ENCODE results near the gene CTNNBL1. TPM values are rescaled to one million over a fixed set of nuclear protein-coding genes. Genes with fewer than 3 reads are reported as not detected.
"Not testable (repeated sequence)": the region's sequence is repeated elsewhere in the genome, so short reads cannot be mapped to it uniquely, and the experiment has no call there.

Gene CTNNBL1
- total RNA-seq, 2 experiments from 2014 or later = 75.5 to 75.9 TPM

GRCh38 chr20:37845878-37846277 lies 152.0 kb downstream of the CTNNBL1 start:
- no peaks in the 10 kb centered on the region for H3K27me3 Mint-ChIP-seq (ENCODE audit: low read depth)
- H3K4me1 Mint-ChIP-seq (ENCODE audit: low read depth) = no peaks in the 10 kb centered on the region
- DNase-seq (no peak), ATAC-seq (no peak)
- peaks cover 2% of the 10 kb centered on the region for H3K36me3 Mint-ChIP-seq (ENCODE audit: low read depth)
- H3K27ac Mint-ChIP-seq = no peak overlapping the region
- no peak overlapping the region for H3K4me3 Mint-ChIP-seq
- POLR2A ChIA-PET = no interaction called here
- CTCF ChIA-PET = no interaction called here
- no peaks in the 10 kb centered on the region for H3K9me3 Mint-ChIP-seq (ENCODE audit: insufficient read depth)

- H3K27me3 Mint-ChIP-seq (ENCODE audit: low read depth) = no peaks in the 10 kb centered on the region
- H3K9me3 Mint-ChIP-seq (ENCODE audit: insufficient read depth) = no peaks in the 10 kb centered on the region
- H3K27ac Mint-ChIP-seq = no peak overlapping the region
- no peak overlapping the region for H3K4me3 Mint-ChIP-seq
- no peak for DNase-seq
- ChIA-PET POLR2A (no interaction called here), CTCF (no interaction called here)
- H3K4me1 Mint-ChIP-seq (ENCODE audit: low read depth) = no peaks in the 10 kb centered on the region
- ATAC-seq = no peak
- peaks cover 2% of the 10 kb centered on the region for H3K36me3 Mint-ChIP-seq (ENCODE audit: low read depth)
Observed at GRCh38 chr20:37846573-37846972, 152.7 kb downstream of the CTNNBL1 start.

- DNase-seq (no peak), ATAC-seq (no peak)
- no peak overlapping the region for H3K4me3 Mint-ChIP-seq
- no peaks in the 10 kb centered on the region for H3K4me1 Mint-ChIP-seq (ENCODE audit: low read depth)
- POLR2A ChIA-PET = no interaction called here
- H3K27ac Mint-ChIP-seq = no peak overlapping the region
- H3K27me3 Mint-ChIP-seq (ENCODE audit: low read depth) = no peaks in the 10 kb centered on the region
- no peaks in the 10 kb centered on the region for H3K9me3 Mint-ChIP-seq (ENCODE audit: insufficient read depth)
- H3K36me3 Mint-ChIP-seq (ENCODE audit: low read depth) = peaks cover 2% of the 10 kb centered on the region
- CTCF ChIA-PET = no interaction called here
Observed at GRCh38 chr20:37848706-37849105, 154.9 kb downstream of the CTNNBL1 start.

- Mint-ChIP-seq H3K4me1 (ENCODE audit: low read depth) (no peaks in the 10 kb centered on the region), H3K9me3 (ENCODE audit: insufficient read depth) (no peaks in the 10 kb centered on the region), H3K27ac (no peak overlapping the region), H3K36me3 (ENCODE audit: low read depth) (peaks cover 6% of the 10 kb centered on the region), H3K4me3 (no peak overlapping the region), H3K27me3 (ENCODE audit: low read depth) (no peaks in the 10 kb centered on the region)
- no peak for DNase-seq
- ChIA-PET CTCF (no interaction called here), POLR2A (no interaction called here)
- no peak for ATAC-seq
Observed at GRCh38 chr20:37849156-37849555, 155.3 kb downstream of the CTNNBL1 start.

GRCh38 chr20:37849566-37849965 lies 155.7 kb downstream of the CTNNBL1 start:
- CTCF ChIA-PET = no interaction called here
- POLR2A ChIA-PET = no interaction called here
- no peak for DNase-seq

GRCh38 chr20:37850036-37850592 lies 156.3 kb downstream of the CTNNBL1 start:
- H3K27me3 Mint-ChIP-seq (ENCODE audit: low read depth) = no peaks in the 10 kb centered on the region
- H3K4me1 Mint-ChIP-seq (ENCODE audit: low read depth) = no peaks in the 10 kb centered on the region
- no peak overlapping the region for H3K4me3 Mint-ChIP-seq
- no peak for ATAC-seq
- ChIA-PET CTCF (no interaction called here), POLR2A (no interaction called here)
- no peaks in the 10 kb centered on the region for H3K9me3 Mint-ChIP-seq (ENCODE audit: insufficient read depth)
- H3K36me3 Mint-ChIP-seq (ENCODE audit: low read depth) = peaks cover 9% of the 10 kb centered on the region
- DNase-seq = no peak
- no peak overlapping the region for H3K27ac Mint-ChIP-seq

More at GRCh38 chr20:37849566-37849965, 155.7 kb downstream of the CTNNBL1 start:
- H3K36me3 Mint-ChIP-seq (ENCODE audit: low read depth) = peaks cover 7% of the 10 kb centered on the region
- no peak overlapping the region for H3K27ac Mint-ChIP-seq
- H3K4me1 Mint-ChIP-seq (ENCODE audit: low read depth) = no peaks in the 10 kb centered on the region
- no peaks in the 10 kb centered on the region for H3K9me3 Mint-ChIP-seq (ENCODE audit: insufficient read depth)
- H3K4me3 Mint-ChIP-seq = no peak overlapping the region
- ATAC-seq = no peak
- H3K27me3 Mint-ChIP-seq (ENCODE audit: low read depth) = no peaks in the 10 kb centered on the region

DNA sequence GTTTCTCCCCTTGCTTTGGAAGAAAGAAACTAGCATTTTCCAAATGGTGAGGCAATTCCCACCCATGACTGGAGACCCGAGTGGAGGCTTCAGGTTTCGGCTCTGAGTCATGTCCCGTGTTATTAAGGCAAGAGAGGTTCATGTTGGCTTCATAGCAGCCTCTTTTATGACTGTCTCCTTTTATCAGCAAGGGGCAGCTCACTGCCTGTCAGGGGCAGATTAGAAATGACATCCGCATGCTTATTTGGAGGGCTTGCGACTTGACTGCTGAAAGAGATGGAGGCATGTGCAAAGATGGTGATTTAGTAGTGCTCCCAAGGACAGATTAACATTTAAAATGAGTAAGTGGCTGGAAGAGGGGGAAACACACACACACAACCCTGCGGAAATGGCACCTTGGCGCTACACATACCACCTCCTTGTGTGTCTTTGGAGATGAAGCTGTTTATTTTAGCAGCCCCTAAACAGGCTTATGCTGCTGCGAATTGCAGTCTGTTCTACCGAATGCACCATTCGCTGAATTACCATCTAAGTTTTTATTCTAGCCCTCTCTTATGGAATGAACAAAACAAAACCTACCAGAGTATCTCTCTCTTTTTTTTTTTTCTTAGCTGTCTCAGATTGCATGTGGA lies 157.0 kb downstream of the CTNNBL1 start:
- peaks cover 13% of the 10 kb centered on the region for H3K36me3 Mint-ChIP-seq (ENCODE audit: low read depth)
- no peak for ATAC-seq

DNA sequence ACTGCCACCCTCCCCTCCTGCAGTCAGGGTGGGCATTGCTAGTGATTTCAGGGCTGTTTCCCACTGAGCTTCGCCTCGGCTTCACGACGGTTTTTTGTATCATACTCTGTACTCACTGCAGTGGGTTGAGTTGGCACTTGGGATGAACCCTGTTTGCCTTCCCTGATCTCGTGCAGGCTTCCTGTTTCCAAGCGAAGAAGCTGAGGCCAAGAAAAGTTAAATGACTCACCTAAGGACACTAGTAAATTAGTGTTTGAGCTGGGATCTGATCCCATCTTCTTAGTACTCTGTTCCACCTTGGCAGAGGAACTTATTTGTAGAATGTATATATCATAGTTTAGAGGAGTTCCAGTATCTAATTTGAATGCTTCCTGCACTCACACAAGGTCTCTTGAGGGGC lies 158.8 kb downstream of the CTNNBL1 start:
- ATAC-seq (no peak), DNase-seq (no peak)
- Mint-ChIP-seq H3K4me3 (no peak overlapping the region), H3K27ac (no peak overlapping the region), H3K36me3 (ENCODE audit: low read depth) (peaks cover 15% of the 10 kb centered on the region), H3K9me3 (ENCODE audit: insufficient read depth) (no peaks in the 10 kb centered on the region), H3K4me1 (ENCODE audit: low read depth) (no peaks in the 10 kb centered on the region), H3K27me3 (ENCODE audit: low read depth) (no peaks in the 10 kb centered on the region)
- ChIA-PET CTCF (no interaction called here), POLR2A (interaction anchor here (0.6 kb wide), 1 partner anchor 110 kb away, joined by 4 read pairs; no protein-coding TSS in a partner anchor)

More for the DNA sequence above, 157.0 kb downstream of the CTNNBL1 start:
- Mint-ChIP-seq H3K9me3 (ENCODE audit: insufficient read depth) (no peaks in the 10 kb centered on the region), H3K4me1 (ENCODE audit: low read depth) (no peaks in the 10 kb centered on the region), H3K27ac (no peak overlapping the region), H3K27me3 (ENCODE audit: low read depth) (no peaks in the 10 kb centered on the region), H3K4me3 (no peak overlapping the region)
- ChIA-PET POLR2A (no interaction called here), CTCF (no interaction called here)
- DNase-seq = no peak

- ATAC-seq (no peak), DNase-seq (no peak)
- Mint-ChIP-seq H3K9me3 (ENCODE audit: insufficient read depth) (no peaks in the 10 kb centered on the region), H3K27me3 (ENCODE audit: low read depth) (no peaks in the 10 kb centered on the region), H3K36me3 (ENCODE audit: low read depth) (peaks cover 15% of the 10 kb centered on the region), H3K27ac (no peak overlapping the region), H3K4me3 (no peak overlapping the region), H3K4me1 (ENCODE audit: low read depth) (no peaks in the 10 kb centered on the region)
- CTCF ChIA-PET = no interaction called here
- POLR2A ChIA-PET = no interaction called here
Observed at GRCh38 chr20:37853823-37854375, 160.1 kb downstream of the CTNNBL1 start.

DNA sequence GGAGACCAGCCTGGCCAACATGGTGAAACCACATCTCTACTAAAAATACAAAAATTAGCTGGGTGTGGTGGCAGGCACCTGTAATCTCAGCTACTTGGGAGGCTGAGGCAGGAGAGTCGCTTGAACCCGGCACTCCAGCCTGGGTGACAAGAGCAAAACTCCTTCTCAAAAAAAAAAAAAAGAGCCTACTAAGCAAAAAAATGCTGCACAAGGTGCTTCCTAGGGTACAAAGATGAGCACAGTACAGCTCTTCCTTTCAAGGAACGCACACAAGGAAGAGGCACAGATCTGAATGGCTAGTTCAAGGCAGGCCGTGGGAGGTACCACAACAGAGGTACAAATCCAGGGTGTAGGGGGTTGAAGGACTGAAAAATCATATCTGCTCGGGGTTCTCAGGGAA lies 162.2 kb downstream of the CTNNBL1 start:
- DNase-seq; CTCF ChIA-PET; H3K27me3 Mint-ChIP-seq (ENCODE audit: low read depth); POLR2A ChIA-PET; ATAC-seq; H3K4me1 Mint-ChIP-seq (ENCODE audit: low read depth); H3K9me3 Mint-ChIP-seq (ENCODE audit: insufficient read depth); H3K27ac Mint-ChIP-seq; H3K4me3 Mint-ChIP-seq: not testable (repeated sequence)
- H3K36me3 Mint-ChIP-seq (ENCODE audit: low read depth) = peaks cover 24% of the 10 kb centered on the region

GRCh38 chr20:37856932-37857660 lies 163.3 kb downstream of the CTNNBL1 start:
- Mint-ChIP-seq H3K36me3 (ENCODE audit: low read depth) (peaks cover 24% of the 10 kb centered on the region), H3K4me3 (no peak overlapping the region), H3K27ac (no peak overlapping the region), H3K9me3 (ENCODE audit: insufficient read depth) (no peaks in the 10 kb centered on the region), H3K4me1 (ENCODE audit: low read depth) (no peaks in the 10 kb centered on the region), H3K27me3 (ENCODE audit: low read depth) (no peaks in the 10 kb centered on the region)
- ChIA-PET CTCF (no interaction called here), POLR2A (no interaction called here)
- DNase-seq (no peak), ATAC-seq (no peak)

DNA sequence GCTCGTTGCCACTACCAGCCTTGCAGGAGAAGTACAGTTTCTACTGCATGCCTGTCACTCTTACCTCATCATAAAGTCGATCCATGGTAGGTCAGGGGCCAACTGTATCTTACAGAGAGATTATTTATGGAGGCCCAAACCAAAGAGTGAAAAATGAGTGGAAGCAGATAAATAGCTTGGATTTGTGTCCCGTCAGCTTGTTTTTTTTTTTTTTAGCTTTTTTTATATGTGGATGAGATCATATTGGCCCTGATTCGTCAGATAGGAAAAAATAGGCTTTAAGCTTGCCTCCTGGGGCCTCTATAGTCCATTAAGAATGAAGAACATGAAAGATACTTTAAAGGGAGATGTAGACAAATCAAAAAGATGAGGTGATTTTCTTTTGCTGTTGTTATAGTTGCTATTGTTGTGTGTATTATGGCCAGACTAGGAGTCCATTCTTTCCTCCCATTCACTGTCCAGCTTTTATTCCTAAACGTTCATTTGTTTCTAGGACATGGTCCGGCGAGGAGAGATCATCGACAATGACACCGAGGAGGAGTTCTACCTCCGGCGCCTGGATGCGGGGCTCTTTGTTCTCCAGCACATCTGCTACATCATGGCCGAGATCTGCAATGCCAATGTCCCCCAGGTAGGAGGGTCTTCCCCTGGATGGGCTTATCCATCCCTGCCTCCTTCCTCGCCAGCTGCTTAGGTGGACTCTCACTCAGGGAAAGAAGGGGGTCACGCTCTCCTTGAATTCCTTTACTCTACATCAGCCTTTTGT lies 165.8 kb downstream of the CTNNBL1 start:
- ATAC-seq (no peak), DNase-seq (no peak)
- H3K9me3 Mint-ChIP-seq (ENCODE audit: insufficient read depth) = no peaks in the 10 kb centered on the region
- no peaks in the 10 kb centered on the region for H3K27me3 Mint-ChIP-seq (ENCODE audit: low read depth)
- H3K4me1 Mint-ChIP-seq (ENCODE audit: low read depth) = no peaks in the 10 kb centered on the region
- no peak overlapping the region for H3K4me3 Mint-ChIP-seq
- peaks cover 20% of the 10 kb centered on the region for H3K36me3 Mint-ChIP-seq (ENCODE audit: low read depth)
- ChIA-PET POLR2A (no interaction called here), CTCF (no interaction called here)
- no peak overlapping the region for H3K27ac Mint-ChIP-seq

Measured in activated CD8-positive, alpha-beta T cell treated with anti-CD3 and anti-CD28 coated beads, Interleukin-2, amount 10 ng/mL, durations not matched to agents 7 days and 5 days (primary cell).